GM15510 (cell line): ENCODE data around the gene BLCAP.

Experiments used
- POLR2A ChIP-seq: IDR thresholded peaks from 3 replicates; pipeline ENCODE4 v1.6.1; 2011; ENCODE audit warnings: borderline replicate concordance; ENCODE audit not compliant: insufficient read length; ENCODE audit errors: extremely low read depth

BLCAP gene

GRCh38 chr20:37562695-37563480 lies 35.2 kb upstream of the BLCAP start:
- TF ChIP-seq POLR2A: no peak

GRCh38 chr20:37560629-37561028 lies 33.0 kb upstream of the BLCAP start:
- TF ChIP-seq POLR2A: no peak

GRCh38 chr20:37559312-37560027 lies 31.8 kb upstream of the BLCAP start:
- TF ChIP-seq POLR2A: no peak

GRCh38 chr20:37558779-37559178 lies 31.1 kb upstream of the BLCAP start:
- TF ChIP-seq POLR2A: no peak

GRCh38 chr20:37558306-37558705 lies 30.6 kb upstream of the BLCAP start:
- no peak for TF ChIP-seq POLR2A

GRCh38 chr20:37556538-37556937 lies 28.9 kb upstream of the BLCAP start:
- TF ChIP-seq POLR2A: no peak

GRCh38 chr20:37552415-37552814 lies 24.7 kb upstream of the BLCAP start:
- no peak for TF ChIP-seq POLR2A

- TF ChIP-seq POLR2A: no peak
Observed at GRCh38 chr20:37547912-37548311, 20.2 kb upstream of the BLCAP start.

GRCh38 chr20:37545516-37545915 lies 17.8 kb upstream of the BLCAP start:
- no peak for TF ChIP-seq POLR2A

- no peak for TF ChIP-seq POLR2A
Observed at GRCh38 chr20:37544386-37544785, 16.7 kb upstream of the BLCAP start.

GRCh38 chr20:37543828-37544227 lies 16.2 kb upstream of the BLCAP start:
- no peak for TF ChIP-seq POLR2A

- TF ChIP-seq POLR2A: no peak
Observed at GRCh38 chr20:37542281-37542680, 14.6 kb upstream of the BLCAP start.

- TF ChIP-seq POLR2A: no peak
Observed at GRCh38 chr20:37541326-37541725, 13.7 kb upstream of the BLCAP start.

- no peak for TF ChIP-seq POLR2A
Observed at GRCh38 chr20:37540001-37540400, 12.3 kb upstream of the BLCAP start.

GRCh38 chr20:37539424-37539823 lies 11.7 kb upstream of the BLCAP start:
- TF ChIP-seq POLR2A: no peak

GRCh38 chr20:37538003-37538402 lies 10.3 kb upstream of the BLCAP start:
- TF ChIP-seq POLR2A: no peak
